GF-D8 (cell line): ENCODE data around the gene IL27RA.
"Not testable (repeated sequence)": the region's sequence is repeated elsewhere in the genome, so short reads cannot be mapped to it uniquely, and the experiment has no call there.

Experiments used
- DNase-seq: peaks from one replicate; lab custom pipeline; 2025; lab: John Stamatoyannopoulos, UW

Gene IL27RA

DNA sequence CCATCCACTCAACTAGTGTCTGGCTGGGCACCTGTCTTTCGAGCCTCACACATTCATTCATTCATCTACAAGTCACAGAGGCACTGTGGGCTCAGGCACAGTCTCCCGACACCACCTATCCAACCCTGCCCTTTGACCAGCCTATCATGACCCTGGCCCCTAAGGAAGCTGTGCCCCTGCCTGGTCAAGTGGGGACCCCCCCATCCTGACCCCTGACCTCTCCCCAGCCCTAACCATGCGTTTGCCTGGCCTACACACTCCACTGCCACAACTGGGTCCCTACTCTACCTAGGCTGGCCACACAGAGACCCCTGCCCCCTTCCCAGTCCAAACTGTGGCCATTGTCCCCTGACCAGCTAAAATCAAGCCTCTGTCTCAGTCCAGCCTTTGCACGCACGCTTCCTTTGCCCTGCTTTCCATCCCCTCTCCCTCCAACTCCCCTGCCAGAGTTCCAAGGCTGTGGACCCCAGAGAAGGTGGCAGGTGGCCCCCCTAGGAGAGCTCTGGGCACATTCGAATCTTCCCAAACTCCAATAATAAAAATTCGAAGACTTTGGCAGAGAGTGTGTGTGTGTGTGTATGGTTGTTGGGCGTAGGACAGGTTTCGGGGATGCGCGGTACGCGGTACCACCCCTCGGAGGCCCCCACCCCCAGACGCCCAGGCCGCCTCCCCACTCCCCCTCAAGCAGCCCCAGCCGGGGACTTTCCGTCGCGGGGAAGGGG is 404 bp upstream of the IL27RA start:
- DNase-seq = no peak

DNA sequence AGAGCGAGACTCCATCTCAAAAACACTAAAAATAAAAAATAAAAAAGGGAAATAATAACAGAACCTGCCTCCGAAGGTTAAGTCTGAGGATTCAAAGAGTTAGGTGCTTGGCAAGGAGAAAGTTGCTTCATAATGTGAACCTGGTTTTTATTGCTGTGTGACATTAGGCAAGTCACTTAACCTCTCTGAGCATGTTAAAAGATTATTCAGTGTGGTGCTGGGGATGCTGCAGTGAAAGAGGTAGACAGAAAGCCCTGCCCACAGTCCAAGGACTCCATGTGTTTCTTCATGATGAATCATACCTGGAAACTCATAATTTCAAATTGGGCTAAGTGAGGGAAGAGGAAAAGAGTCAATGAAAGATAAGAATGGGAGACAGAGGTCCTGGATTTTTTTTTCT is 2.4 kb downstream of the IL27RA start:
- no peak for DNase-seq

DNA sequence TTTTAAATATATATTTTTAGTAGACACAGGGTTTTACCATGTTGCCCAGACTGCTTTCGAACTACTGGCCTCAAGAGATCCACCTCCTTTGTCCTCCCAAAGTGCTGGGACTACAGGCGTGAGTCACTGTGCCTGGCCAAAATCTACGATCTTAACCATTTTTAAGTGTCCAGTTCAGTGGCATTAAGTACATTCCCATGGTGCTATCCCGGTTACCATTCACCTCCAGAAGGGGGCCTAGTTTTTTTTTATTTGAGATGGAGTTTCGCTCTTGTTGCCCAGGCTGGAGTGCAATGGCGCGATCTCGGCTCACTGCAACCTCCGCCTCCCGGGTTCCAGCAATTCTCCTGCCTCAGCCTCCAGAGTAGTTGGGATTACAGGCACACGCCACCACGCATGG is 3.6 kb downstream of the IL27RA start:
- DNase-seq = not testable (repeated sequence)

DNA sequence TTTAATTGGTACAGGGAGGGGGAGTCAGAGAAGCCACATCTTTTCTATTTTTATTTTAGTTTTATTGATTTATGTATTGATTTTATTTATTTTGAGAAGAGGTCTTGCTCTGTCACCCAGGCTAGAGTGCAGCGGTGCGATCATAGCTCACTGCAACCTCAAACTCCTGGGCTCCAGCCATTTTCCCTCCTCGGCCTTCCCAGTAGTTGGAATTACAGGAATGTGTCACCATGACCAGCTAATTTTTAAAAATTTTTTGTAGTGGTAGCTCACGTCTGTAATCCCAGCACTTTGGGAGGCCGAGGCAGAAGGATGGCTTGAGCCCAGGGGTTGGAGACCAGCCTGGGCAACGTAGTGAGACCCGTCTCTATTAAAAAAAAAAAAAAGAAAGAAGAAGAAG is 4.1 kb downstream of the IL27RA start:
- DNase-seq = no peak

DNA sequence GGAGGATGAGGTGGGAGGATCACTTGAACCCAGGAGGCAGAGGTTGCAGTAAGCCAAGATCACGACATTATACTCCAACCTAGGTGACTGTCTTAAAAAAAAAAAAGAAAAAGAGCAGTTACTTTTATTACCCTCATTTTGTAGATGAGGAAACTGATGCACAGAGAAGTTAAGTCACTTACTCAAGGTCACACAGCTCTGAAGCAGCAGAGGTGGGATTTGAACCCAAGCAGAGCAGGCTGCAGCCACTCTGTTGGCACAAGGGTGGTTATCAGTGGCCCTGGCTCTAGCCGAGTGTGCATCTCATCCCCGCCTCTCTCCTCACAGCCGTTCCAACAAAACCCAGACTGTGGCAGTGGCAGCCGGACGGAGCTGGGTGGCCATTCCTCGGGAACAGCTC is 7.6 kb downstream of the IL27RA start:
- DNase-seq = no peak

DNA sequence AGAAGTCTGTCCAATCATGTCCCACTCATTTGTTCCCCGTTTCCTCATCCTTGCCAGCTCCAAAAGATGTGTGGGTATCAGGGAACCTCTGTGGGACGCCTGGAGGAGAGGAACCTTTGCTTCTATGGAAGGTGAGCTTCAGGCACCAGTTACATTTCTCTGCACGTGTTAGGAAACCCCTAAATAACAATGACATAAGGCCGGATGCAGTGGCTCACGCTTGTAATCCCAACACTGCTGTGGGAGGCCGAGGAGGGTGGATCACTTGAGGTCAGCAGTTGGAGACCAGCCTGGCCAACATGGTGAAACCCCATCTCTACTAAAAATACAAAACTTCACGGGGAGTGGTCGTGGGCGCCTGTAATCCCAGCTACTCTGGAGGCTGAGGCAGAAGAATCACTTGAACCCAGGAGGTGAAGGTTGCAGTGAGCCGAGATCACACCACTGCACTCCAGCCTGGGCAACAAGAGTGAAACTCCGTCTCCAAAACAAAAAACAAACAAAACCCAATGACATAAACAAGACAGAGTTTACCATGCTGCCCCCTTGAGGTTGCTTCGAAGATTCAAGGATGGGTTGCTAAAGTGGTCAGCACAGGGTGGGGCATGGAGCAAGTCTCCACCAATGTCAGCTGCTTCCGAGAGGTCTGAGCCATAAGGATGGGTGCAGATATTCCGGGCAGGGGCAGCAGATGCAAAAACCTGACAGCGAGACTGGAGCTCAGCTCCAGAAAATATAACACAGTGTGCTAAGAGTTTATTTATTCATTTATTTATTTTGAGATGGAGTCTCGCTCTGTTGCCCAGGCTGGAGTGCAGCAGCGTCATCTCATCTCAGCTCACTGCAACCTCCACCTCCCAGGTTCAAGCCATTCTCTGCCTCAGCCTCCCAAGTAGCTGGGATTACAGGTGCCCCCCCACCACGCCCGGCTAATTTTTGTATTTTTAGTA is 11.4 kb downstream of the IL27RA start:
- DNase-seq = peak; percentile 7

DNA sequence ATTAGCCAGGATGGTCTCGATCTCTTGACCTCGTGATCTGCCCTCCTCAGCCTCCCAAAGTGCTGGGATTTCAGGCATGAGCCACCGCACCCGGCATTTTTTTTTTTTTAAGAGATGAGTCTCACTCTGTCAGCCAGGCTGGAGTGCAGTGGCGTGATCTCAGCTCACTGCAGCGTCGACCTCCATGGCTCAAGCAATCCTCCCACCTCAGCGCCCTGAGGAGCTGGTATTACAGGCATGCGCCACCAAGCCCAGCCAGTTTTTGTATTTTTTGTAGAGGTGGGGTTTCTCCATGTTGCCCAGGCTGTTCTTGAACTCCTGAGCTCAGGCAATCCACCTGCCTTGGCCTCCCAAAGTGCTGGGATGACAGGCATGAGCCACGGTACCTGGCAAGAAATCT is 16.3 kb downstream of the IL27RA start:
- not testable (repeated sequence) for DNase-seq

DNA sequence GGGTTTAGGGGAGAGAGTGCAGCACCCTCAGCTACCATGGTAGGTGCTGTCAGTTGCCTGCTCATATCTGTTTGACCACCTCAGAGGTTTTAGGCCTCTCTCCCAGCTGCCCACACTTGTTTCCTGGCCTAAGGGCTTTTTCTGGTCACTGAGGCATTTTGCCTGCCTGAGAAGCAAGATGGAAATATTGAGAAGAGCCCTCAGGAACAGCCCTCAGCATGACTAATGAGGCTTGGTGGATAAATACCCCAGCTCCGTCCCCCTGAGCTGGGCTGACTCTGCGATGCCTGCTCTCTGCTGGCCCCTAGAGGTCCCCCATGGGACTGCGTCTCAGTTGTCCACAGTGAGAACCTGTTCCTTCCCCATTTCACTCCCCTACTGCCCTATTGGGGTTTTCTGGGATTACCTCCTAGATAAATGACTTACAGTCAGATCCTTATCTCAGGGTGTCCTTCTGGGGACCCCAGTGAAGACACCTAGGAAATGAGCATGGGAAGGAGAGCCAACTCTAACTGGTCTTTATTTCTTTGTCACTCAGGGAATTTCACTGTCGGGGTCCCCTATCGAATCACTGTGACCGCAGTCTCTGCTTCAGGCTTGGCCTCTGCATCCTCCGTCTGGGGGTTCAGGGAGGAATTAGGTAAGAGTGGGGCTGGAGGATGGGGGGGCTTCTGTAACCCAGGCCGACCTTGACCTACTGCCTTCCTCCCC is 17.0 kb downstream of the IL27RA start:
- DNase-seq = no peak

DNA sequence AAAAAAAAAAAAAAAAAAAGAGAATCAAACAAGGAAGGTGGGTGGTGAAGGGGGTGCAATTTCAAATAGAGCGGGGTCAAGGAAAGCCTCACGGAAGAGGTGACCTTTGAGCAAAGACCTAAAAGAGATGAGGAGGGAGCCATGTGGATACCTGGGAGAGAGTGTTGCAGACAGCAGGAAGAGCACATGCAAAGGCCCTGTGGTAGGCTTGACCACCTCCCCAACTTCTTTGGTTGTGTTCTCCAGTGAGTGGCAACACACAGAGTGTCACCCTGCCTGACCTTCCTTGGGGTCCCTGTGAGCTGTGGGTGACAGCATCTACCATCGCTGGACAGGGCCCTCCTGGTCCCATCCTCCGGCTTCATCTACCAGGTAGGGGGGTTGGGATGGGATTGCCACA is 18.9 kb downstream of the IL27RA start:
- no peak for DNase-seq

DNA sequence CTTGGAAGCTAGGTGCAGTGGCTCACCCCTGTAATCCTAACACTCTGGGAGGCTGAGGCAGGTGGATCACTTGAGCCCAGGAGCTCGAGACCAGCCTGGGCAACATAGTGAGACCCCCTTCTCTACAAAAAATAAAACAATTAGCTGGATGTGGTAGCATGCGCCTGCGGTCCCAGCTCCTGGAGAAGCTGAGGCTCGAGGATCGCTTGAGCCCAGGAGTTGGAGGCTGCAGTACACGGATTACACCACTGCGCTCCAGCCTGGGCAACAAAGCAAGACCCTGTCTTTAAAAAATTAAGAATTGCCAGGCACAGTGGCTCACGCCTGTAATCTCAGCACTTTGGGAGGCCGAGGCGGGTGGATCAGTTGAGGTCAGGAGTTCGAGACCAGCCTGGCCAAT is 19.4 kb downstream of the IL27RA start:
- DNase-seq = not testable (repeated sequence)

DNA sequence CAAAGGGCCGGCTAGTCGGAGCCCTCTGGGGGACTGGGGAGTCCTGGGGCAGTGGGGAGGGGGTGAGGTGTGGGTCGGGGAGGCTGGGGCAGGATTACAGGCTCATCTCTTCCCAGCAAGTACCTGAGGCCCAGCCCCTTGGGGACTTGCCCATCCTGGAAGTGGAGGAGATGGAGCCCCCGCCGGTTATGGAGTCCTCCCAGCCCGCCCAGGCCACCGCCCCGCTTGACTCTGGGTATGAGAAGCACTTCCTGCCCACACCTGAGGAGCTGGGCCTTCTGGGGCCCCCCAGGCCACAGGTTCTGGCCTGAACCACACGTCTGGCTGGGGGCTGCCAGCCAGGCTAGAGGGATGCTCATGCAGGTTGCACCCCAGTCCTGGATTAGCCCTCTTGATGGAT is 20.4 kb downstream of the IL27RA start:
- no peak for DNase-seq

DNA sequence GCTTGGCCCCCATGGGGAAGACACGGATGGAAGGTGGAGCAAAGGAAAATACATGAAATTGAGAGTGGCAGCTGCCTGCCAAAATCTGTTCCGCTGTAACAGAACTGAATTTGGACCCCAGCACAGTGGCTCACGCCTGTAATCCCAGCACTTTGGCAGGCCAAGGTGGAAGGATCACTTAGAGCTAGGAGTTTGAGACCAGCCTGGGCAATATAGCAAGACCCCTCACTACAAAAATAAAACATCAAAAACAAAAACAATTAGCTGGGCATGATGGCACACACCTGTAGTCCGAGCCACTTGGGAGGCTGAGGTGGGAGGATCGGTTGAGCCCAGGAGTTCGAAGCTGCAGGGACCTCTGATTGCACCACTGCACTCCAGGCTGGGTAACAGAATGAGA is 20.9 kb downstream of the IL27RA start:
- DNase-seq = no peak

DNA sequence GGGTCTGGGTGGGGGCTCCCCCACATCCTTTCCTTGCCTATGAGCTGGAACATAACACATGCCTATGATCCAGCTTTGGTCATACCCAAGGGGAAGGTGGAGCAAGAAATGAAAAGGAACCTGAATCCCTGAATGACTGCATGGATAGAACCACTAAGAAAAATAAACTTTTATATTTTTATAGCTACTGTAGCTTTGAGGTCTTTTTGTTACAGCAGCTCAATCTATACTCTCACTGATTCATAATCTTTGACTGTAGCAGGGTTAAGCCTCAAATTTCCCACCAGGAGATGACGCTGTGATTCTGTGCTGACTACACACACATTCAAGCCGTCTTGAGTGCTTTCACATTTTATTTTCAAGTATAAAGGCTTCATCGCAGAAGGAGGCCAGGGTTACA is 21.5 kb downstream of the IL27RA start:
- no peak for DNase-seq

DNA sequence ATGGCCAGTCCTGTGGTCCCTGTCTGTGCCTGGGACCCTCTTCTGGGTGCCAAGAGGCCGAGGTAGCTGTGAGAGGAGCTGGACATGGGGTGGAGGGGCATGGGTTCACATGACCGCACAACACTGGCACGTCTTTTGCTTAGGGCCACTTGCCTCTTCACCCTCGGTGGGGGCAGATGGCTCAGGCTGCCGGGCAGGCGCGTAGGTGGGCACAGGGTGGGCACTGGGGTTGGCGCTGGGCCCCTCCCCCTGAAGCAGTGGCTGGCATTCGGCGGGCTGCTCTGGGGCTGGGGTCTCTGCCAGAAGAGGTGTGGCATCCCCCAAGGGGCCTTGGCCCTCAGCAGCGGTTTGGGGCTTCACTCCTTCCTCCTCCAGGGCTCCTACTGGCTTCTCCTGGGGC is 21.9 kb downstream of the IL27RA start:
- no peak for DNase-seq

DNA sequence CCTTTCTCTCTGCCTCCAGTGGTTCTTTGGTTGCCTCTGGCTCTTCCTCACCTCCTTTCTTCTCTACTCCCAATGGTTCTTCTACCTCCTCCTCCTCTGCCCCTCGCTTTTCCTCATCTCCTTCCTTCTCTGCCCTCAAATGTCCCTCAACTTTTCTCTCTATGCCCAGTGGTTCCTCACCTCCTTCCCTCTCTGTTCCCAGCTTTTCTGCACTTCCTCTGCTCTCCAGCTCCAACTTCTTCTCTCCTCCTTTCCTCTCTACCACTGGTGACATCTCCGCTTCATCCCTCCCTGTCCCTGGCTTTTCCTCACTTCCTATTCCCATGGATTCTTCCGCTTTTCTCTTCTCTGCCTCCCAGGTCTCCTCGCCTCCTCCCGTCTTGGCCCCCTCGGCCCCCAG is 22.5 kb downstream of the IL27RA start:
- DNase-seq = no peak

DNA sequence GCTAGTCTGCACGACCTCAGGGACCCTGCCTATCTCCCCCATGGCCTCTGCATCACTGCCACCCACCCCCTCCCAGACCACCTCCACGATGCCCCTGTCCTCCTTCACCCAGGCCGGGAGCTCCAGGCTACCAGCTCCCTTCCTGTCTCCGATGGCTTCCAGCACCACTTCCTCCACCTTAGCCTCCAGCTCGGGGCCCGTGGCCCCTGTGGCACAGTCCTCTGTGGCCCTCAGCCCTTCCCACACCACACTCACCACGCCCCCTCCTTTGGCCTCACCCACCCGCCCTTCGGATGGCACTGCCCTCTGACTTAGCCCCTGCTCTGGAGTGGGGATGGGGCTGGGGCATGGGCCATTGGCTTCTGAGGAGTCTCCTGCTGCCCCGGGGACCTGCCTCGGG is 23.2 kb downstream of the IL27RA start:
- DNase-seq = no peak

DNA sequence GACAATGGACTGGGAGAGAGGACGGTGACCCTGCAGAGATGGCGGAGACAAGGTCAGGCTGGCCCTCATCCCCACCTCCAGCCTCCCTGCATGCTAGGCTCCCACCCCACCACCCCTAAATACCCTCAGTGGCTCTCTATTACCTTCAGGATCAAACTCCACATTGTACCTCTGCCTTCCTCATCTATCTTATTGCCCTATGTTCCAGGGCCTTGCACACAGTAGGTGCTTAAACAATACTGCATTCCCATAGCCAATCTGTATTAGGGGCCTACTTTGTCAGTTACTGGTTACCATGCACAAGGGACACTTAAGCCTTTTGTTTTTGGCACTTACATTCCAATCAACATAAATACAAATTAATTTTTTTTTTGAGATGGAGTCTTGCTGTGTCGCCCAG is 23.8 kb downstream of the IL27RA start:
- DNase-seq = no peak

DNA sequence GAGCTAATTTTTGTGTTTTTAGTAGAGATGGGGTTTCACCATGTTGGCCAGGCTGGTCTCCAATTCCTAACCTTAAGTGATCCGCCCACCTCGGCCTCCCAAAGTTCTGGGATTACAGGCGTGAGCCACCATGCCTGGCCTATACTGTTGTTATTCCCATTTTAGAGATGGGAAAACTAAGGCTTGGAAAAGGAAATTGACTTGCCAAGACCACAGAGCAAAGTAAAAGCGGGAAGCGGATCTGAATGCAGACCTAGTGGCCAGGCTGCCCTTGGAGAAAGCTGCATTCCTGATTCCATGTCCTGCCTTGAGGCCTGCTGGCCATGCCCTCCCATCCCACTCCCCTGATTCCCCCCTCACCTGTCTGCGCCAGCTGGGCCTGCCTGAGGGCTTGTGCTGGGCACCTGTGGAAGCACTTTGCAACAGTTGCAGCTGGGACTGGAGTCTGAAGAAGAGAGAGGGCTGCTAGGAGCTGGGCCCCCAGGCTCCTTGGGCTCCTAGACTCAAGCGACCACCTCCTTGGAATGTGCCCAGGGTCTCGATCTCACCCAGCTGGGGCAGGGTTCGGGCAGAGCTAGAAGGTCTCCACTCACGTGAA is 24.6 kb downstream of the IL27RA start:
- no peak for DNase-seq

DNA sequence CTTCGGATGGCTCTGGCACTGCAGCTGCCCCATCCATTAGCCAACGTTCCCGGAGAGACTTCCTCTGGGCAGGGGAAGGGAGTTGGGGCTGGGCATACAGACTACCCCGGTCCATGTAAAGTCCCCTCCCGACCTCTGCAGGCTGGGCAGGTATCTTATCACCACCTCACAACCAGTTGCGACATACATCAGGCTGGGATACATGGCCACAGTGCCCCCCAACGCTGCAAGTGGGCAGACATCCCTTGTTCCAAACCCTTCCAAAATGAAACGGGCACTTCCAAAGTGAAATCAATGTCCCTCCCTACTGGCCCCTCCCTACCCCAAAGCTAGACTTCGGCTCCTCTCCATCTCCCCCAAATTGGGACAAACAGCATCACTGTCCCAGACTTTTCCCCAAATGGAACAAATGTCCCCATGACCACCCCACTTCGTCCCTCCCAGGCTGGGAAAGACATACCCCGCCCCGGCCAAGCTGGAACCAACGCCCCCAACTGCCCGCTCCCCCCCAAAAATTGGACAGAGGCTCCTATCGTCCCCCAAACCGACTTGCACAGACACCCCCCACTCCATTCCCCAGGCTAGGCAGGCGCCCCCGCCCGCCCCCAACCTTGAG is 25.3 kb downstream of the IL27RA start:
- DNase-seq = no peak

DNA sequence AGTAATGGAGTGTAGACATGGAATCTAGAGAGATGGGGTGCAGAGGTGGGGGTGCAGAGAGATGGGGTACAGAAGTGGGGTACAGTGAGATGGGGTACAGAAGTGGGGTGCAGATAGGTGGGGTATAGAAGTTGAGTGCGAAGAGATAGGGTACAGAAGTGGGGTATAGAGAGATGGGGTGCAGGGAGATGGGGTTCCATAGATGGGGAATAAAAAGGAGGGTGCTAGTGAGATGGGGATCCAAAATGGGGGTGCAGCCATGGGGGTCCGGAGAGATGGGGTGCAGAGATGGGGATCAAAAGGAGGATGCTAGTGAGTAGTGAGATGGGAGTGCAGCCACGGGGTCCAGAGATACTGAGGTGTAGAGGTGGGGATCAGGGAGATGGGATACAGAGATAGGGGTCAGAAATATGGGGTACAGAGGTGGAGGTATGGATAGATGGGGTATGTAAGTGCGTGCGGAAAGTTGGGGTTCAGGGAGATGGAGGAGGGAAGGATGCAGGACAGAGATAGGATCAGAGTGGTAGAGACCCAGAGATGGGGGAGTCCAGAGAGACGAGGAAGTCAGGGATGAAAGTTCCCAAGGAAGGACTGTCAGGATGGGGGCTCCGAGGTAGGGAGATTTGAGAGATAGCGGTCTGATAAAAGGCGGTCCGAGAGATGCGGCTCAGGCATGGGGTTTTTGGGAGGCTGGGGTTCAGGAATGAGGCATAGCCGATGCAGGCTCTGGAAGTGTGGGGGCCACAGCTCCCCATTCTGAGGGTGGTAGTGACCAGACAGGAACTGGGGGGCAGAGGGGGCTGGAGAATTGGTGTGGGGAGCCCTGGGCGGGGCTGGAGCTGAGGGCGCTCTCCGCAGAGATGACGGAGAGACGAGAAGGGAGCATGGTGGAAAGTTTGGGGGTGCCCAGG is 26.9 kb downstream of the IL27RA start:
- DNase-seq = no peak

DNA sequence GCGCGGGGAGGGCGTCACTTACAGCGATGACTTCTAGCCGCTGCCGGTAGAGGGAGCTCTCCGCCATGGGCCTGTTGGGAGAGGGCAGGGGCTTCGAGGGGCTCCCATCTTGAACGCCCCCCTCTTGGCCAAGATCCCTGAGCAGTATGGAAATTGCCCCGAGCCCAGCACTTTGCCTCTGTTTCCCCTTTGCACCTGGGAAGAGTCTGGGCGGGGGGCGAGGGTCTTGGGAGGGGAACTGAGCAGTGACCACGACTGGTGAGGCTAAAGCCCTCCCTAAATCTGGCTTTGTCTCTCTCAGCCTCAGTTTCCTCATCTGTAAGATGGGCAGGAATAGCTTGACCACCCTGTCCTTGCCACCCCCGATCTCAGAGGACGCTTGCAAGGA is 27.5 kb downstream of the IL27RA start:
- DNase-seq = no peak
